DMS 273 (cell line): ENCODE results near the gene RND3.

Experiments
- DNase-seq: peaks from one replicate; lab custom pipeline; 2025; ENCODE audit not compliant: unreplicated experiment; lab: John Stamatoyannopoulos, UW

RND3 gene

GRCh38 chr2:150445398-150445797 is 42.1 kb downstream of the RND3 start:
- no peak for DNase-seq

- no peak for DNase-seq
Measured at GRCh38 chr2:150442484-150442883, 45.0 kb downstream of the RND3 start.

DNA sequence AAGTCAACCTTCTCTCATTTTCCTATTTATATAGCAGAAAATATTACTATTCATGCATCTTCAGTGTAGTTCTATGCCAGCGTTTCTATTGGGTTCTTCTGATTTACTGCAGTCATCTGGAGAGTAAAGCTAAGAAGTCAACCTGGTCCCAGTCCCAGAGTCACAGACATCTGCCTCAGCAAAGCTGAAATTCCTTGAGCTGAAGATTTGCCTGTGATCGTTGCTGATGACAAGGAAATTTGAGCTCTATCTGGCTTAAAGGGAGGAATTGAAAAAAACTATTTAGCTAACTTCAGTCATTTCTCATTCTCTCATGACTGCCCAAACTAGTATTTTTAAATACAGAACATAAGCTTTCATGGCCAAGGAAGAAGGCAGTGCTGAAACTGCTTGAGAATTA is 45.7 kb downstream of the RND3 start:
- peak; percentile 48 for DNase-seq

DNA sequence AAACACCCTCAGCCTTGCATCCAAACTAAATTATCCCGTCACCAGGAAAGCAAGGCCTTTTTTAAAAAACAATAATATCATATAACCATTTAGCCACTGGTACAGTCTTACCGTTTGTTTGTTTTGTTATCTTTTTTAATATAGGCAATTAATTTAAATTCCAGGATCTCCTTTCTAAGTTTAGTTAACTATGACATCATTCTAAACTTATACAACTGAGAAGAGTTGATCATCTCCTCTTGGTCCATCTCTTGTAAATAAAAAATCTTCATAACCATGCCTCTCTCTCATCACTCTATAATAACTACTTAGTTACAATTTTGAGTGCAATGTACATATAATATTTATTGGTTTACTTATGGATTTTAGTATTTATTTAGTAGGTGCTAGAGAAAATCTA is 46.2 kb downstream of the RND3 start:
- no peak for DNase-seq

DNA sequence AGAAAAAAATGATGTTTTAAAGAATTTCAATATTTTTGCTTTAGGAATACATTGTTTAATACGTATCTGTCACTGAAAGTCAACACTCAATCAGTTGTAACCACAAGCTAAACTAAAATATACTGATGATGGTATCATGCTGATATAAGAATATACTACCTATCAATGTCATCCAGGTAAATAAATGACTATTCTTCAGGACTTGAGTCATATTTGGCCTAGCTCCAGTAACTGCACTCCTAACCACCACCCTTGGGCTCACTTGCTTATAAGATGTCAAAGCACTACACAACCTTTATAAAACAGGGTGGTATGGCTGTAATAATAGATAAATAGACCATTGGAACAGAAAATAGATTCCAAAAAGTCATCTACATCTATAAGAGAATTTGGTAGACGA is 48.8 kb downstream of the RND3 start:
- DNase-seq = no peak

DNA sequence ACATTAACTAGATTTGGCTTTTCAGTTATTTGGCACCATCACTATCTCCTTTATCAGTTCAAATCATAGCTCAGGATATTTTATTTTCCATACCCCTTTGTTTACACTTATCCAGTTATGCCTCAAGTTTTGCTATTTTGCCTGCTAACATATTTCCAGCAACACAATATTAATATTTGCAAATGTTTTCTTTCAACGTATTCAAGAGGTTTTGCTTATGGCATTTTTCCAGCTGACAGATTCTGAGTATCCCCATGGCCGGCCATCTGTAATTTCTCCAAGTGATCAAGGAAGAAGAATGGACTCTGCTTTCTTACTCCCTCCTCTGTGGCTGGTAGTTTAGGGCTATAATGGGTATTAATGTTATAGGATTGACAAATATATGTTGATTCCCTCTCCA is 49.4 kb downstream of the RND3 start:
- DNase-seq = no peak

GRCh38 chr2:150432312-150432625 is 55.2 kb downstream of the RND3 start:
- peak; percentile 83 for DNase-seq

GRCh38 chr2:150431561-150432311 is 55.7 kb downstream of the RND3 start:
- DNase-seq = peak; percentile 64

GRCh38 chr2:150429384-150429961 is 58.0 kb downstream of the RND3 start:
- peak; percentile 80 for DNase-seq

DNA sequence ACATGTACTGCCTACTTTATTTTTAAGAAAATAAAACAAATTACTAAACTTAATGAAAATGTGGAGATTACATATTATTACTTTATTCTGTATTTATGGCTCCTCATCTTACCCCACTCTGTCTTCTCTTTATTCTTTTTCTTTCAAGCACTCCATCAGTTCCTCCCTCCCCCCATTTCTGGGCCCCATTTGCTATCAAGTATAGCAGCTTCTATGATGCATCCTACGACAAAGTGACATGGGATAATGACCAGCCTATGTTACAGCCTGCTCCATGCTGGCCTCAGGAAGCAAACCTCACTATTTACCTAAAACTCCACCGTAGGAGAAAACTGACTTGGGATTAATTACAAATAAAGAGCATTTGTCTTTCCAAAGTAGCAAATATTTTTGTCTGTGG is 58.8 kb downstream of the RND3 start:
- no peak for DNase-seq

GRCh38 chr2:150427298-150427697 is 60.2 kb downstream of the RND3 start:
- DNase-seq = no peak

- DNase-seq = no peak
Measured at GRCh38 chr2:150426724-150427123, 60.7 kb downstream of the RND3 start.

DNA sequence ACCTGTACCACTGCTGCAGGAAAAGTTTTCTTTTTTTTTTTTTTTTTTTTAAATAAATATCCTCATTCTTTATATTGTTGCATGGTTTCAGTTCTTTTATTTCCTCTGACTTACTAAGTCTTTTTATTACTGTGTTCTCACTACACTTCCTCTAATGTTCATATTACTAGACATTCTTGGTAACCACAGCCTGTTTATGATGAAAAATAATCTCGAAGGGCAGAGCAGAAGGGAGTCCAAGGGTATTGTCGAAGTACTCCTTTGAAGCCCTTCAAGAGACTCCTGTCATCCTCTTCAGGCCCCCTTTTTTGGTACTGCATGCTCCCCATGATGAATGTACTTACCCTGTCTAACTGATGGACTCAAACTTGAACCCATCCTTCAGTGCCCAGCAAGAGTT is 61.2 kb downstream of the RND3 start:
- DNase-seq = no peak

GRCh38 chr2:150425121-150425955 is 62.1 kb downstream of the RND3 start:
- DNase-seq = no peak

GRCh38 chr2:150424406-150424805 is 63.1 kb downstream of the RND3 start:
- DNase-seq = no peak

DNA sequence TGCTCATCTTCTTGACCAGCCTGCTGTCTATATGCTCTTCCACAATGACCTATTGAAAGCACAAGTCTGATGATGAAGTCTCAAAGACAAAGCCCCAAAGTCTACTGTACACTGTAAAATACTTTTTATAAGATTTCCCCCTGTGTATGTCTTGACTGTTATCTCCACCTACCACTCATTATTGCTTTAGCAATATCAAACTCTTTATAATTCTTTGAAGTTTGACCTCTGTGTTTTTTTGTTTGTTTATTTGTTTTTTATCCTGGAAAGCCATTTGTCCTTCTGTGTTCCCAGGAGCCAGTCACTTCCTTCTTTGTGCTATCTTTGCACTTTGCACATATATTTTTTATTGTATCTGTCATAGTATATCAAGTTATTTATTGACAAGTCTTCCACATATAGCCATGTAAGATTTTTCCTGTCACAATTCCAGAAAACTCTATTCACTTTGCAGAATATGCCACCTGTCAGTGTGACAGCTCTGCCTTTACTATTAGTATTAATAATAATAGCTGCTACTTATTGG is 66.3 kb downstream of the RND3 start:
- DNase-seq = no peak

- no peak for DNase-seq
Measured at GRCh38 chr2:150418916-150419315, 68.6 kb downstream of the RND3 start.
